Endothelial cell of umbilical vein (primary cell): ENCODE measurements around the gene DBF4B.

Source experiments
- CTCF ChIP-seq, 2 donors: IDR thresholded peaks; 1 replicate in 1 of 2; 2 replicates in 1 of 2; pipeline ENCODE4 v1.5.1; 2011; ENCODE audit warnings: low read length in 2 of 2, mild to moderate bottlenecking in 2 of 2, moderate library complexity in 2 of 2, control low read depth in 1 of 2, inconsistent platforms in 1 of 2, low read depth in 1 of 2; ENCODE audit not compliant: insufficient read depth in 1 of 2; ENCODE audit errors: extremely low read depth in 1 of 2
- POLR2A ChIP-seq: IDR thresholded peaks from 2 replicates; pipeline ENCODE4 v1.6.1; 2012; ENCODE audit warnings: low read depth, mild to moderate bottlenecking, control low read depth, low read length

GRCh38 chr17:44747566-44747965, 39.1 kb downstream of the DBF4B start:
- TF ChIP-seq POLR2A = no peak
- TF ChIP-seq CTCF (IDR thresholded peaks at IDR 0.05; ENCODE audit: extremely low read depth in 1 of 2, insufficient read depth in 1 of 2, low read depth in 1 of 2, low read length in 2 of 2) = no peak
